HG03457 (cell line): ENCODE measurements around the gene ZFHX2.

Experiments
- ATAC-seq: cut with Tn5 transposase; IDR thresholded peaks from one replicate; pipeline ENCODE4 v1.9.1; 2021; ENCODE audit warnings: moderate number of reproducible peaks; ENCODE audit not compliant: unreplicated experiment

ZFHX2 gene

GRCh38 chr14:23523229-23524016 is 28.1 kb downstream of the ZFHX2 start:
- no peak for ATAC-seq

DNA sequence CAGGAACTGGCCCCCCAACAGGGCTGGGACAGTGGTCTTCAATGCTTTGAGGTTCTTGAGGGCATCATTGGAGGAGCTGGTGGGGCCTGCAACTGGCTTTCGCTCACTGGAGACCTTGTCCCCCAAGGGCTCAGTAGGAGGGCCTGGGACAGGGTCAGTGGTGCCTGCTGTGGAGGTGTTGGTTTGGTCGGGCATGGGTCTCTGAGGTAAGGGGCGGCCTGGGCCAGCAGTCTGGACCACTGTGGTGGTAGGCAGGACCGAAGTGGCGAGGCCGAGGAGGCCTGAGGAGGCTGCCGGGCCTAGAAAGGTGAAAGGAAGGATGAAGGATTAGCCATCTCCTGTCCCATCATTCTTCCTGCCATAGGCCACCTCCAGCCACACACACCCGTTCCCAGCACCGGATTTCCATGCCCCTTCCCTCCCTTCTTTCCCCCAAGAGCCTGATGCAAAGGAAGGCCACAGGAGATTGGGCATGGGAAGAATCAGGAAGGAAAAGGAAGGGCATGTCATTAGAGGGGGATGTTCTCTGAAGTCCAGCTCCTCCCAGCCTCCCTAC is 28.8 kb downstream of the ZFHX2 start:
- no peak for ATAC-seq

- no peak for ATAC-seq
Observed at GRCh38 chr14:23521785-23522640, 29.6 kb downstream of the ZFHX2 start.

DNA sequence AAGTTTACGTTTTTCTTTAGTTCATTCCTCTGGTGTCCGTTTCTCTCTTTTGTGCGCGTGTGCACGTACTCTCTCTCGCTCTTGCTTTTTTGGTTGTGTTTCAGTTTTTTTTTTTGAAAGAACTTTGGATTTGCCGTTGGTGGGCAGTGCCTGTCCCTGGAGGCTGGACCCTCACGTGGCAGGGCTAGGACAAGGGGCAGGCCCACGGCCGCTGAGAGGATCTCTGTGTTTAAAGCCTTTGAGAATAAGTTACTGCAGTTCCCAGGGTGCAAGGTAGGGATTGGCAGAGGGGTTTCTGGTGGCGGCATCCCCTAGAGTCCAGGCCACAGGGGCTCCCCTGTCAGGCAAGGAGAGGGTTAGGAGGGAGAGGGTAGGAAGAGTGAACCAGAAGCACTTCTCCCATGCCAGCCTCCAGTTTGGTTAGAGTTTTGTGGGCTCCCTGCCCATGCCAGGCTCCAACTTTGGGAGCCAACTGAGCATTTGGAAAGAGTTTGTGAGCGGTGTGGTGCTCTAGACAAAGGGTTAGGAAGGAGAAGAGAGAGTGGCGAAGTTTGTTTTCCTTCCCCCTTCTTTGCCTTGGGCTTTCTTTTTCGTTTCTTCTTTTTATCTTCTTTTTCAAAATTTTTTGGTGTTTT is 30.5 kb downstream of the ZFHX2 start:
- ATAC-seq, result no peak

GRCh38 chr14:23518709-23519108 is 32.9 kb downstream of the ZFHX2 start:
- no peak for ATAC-seq

GRCh38 chr14:23517650-23518326 is 33.8 kb downstream of the ZFHX2 start:
- ATAC-seq, result no peak

DNA sequence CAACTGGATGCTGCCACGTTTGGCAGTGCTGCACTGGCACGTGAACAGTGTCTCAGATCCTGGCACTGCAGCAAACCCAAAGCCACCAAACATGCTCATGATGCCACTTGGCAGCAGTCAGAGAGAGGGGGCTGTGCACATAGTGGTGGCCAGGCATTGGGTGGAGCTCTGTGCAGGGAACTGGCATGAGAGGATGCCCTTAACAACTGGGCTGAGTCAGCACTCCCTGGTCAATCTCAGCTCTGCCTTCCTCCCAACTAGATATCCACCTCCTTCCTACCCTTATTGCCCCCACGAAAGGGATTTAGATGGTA is 37.0 kb downstream of the ZFHX2 start:
- ATAC-seq, result no peak

- no peak for ATAC-seq
Observed at GRCh38 chr14:23513818-23514643, 37.5 kb downstream of the ZFHX2 start.

GRCh38 chr14:23513005-23513817 is 38.4 kb downstream of the ZFHX2 start:
- no peak for ATAC-seq

- ATAC-seq, result no peak
Observed at GRCh38 chr14:23512156-23512555, 39.4 kb downstream of the ZFHX2 start.

GRCh38 chr14:23494223-23494622 is 57.3 kb downstream of the ZFHX2 start:
- ATAC-seq, result no peak

DNA sequence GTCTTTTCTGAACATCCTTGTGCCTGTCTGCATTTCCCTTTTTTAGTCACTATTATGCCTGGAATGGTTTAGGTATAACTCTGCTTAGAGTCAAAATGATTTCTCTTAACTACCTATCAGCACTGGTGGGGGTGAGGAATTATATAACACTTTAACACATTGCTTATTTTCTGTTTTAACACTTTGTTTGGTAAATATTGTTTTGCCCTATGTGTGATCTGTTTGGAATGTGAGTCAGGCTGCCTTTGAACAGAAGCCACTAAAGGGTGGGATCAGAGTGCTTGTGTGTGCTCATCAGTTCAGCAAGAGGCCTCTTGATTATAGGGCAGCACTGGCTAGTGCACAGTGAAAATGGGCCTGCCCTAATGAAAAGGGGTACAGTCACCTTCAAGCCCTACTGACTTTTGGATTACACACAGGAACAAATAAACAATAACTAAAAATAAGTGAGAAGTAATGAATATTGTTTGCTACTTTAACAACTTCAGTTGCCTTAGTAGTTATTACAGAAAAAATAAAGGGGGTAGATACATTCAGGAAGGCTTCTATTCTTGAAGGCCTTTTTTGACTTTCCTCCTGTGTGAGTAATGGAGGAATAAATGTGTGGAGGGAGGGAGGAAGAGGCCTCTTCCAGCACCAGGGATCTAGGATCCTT is 58.8 kb downstream of the ZFHX2 start:
- no peak for ATAC-seq

DNA sequence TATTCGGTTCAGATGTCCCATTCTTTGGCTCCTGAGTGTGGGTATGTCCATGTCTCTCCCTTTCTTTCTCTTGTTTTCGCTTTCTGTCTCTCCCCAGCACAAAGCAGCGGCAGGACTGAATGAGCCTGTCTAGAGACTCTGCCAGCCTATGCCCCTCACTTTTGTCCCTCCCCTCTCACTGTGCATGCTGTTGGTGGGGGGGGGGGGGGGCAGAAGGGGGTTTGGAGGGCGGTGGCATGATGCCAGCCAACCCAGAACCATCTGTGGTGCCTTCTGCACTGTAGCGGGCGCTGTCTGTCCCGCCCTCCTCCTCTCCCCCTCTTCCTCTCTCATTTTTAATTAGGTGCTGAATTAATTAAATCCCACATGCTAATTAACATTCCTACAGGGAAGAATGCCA is 64.3 kb downstream of the ZFHX2 start:
- ATAC-seq, result no peak

- ATAC-seq, result no peak
Observed at GRCh38 chr14:23486036-23486435, 65.5 kb downstream of the ZFHX2 start.

DNA sequence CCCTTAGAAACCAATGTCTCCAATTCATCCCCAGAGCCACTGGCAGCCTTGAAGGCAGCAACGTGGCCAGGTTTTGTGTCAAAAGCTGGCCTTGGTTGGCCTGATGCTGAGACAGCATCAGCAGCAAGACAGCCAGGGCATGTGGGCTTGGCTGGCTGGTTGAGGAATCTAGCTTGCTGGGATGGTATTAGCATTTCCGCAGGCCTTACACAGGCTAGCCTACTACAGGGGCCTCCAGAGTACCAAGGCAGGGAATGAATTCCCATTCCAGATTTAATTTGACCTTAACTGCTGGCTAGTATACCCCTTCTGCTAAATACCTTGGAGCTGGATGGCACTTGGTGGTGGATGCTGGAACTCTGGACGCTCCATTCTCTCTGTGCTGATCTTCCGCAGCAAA is 66.2 kb downstream of the ZFHX2 start:
- ATAC-seq, result no peak

DNA sequence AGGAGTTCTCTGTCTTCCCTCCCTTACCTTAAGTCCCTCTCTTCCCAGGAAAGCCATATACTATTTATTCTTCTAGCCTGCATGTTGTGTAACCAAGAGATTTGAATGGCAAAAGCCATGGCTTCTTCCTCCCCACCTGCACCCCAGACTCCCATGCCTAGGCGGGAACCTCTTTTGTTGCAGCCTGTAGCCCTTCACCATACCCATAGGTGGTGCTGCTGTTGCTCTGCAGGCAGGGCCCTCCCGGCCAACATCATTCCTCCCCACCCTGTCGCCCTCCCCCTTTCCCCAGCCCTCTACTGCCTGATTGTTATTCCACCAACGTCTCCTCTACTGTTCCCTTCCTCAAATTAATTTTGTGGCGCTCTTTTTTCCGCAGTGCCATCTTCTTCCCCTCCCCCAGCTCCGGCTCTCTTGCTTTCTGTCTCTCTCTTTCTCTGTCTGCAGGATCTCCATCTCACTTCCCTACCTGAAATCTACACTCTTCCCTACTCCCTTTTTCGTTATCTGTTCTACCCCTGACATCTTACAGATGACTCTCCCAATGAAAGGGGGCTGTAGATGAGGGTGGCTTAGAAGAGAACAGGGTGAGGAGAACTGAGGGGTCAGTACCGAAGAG is 68.2 kb downstream of the ZFHX2 start:
- ATAC-seq, result no peak

DNA sequence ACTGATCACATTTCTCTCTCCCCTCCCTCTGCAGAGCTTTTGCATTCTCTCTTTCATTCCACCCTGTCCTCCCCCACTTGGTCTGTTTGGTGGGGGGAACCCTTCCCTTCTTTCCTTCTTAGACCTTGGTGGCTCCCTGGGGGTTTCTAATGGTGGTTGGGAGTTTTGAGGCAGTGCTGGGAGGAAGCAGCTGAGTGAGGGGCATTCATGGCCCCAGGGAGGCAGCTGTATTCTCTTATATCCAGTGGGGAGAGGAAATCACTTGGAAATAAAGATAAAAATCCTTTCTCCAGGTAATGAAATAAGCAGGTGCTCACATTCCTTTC is 68.8 kb downstream of the ZFHX2 start:
- no peak for ATAC-seq

GRCh38 chr14:23481979-23482822 is 69.4 kb downstream of the ZFHX2 start:
- ATAC-seq, result no peak
